HEK293 (cell line): ENCODE measurements around the gene DPPA4.

Experiments
- CTCF ChIP-seq: fragments of 450-650 bp; formaldehyde crosslinking; IDR thresholded peaks from 2 replicates; pipeline ENCODE4 v1.5.1; 2016; ENCODE audit warnings: missing biosample characterization, missing genetic modification characterization
- EGR2 ChIP-seq: fragments of 450-650 bp; formaldehyde crosslinking; IDR thresholded peaks from 2 replicates; pipeline ENCODE4 v1.5.1; 2016; ENCODE audit warnings: low read depth, missing biosample characterization, missing genetic modification characterization
- HOXA7 ChIP-seq: sonication (generic); formaldehyde crosslinking; IDR thresholded peaks from 2 replicates; pipeline ENCODE4 v1.8.1; 2022; ENCODE audit warnings: missing genetic modification reagents, borderline replicate concordance
- SCRT1 ChIP-seq: fragments of 450-650 bp; formaldehyde crosslinking; IDR thresholded peaks from 2 replicates; pipeline ENCODE4 v1.5.1; 2016; ENCODE audit warnings: missing biosample characterization, missing genetic modification characterization, borderline replicate concordance
- ZNF24 ChIP-seq: fragments of 450-650 bp; formaldehyde crosslinking; IDR thresholded peaks from 2 replicates; pipeline ENCODE4 v1.5.1; 2016; ENCODE audit warnings: missing biosample characterization, missing genetic modification characterization
- ZNF302 ChIP-seq: fragments of 450-650 bp; formaldehyde crosslinking; IDR thresholded peaks from 2 replicates; pipeline ENCODE4 v1.5.1; 2016; ENCODE audit warnings: missing biosample characterization, missing genetic modification characterization, low read depth
- ZNF449 ChIP-seq: fragments of 450-650 bp; formaldehyde crosslinking; IDR thresholded peaks from 2 replicates; pipeline ENCODE4 v1.5.1; 2017; ENCODE audit warnings: missing biosample characterization, mild to moderate bottlenecking, missing genetic modification characterization, moderate library complexity
- ZNF629 ChIP-seq: fragments of 450-650 bp; formaldehyde crosslinking; IDR thresholded peaks from 2 replicates; pipeline ENCODE4 v1.5.1; 2017; ENCODE audit warnings: missing biosample characterization, missing genetic modification characterization

GRCh38 chr3:109339197-109339596, 1.9 kb upstream of the DPPA4 start:
- TF ChIP-seq CTCF (no peak), ZNF449 (tag by site-specific recombination) (no peak), ZNF302 (tag by site-specific recombination) (no peak), ZNF629 (tag by site-specific recombination) (no peak), EGR2 (tag by site-specific recombination) (no peak), HOXA7 (CRISPR knock-in tag) (no peak), ZNF24 (tag by site-specific recombination) (no peak), SCRT1 (tag by site-specific recombination) (no peak)
